ENCODE measurements around the gene CDH4. TPM values are rescaled to one million over a fixed set of nuclear protein-coding genes. Genes with fewer than 3 reads are reported as not detected.

The CDH4 gene
- total and polyA plus RNA-seq, 2 donors (not counting 3 experiments of a cell fraction or from before 2014, with no cell fraction given) = 0.17 to 0.51 TPM

DNA sequence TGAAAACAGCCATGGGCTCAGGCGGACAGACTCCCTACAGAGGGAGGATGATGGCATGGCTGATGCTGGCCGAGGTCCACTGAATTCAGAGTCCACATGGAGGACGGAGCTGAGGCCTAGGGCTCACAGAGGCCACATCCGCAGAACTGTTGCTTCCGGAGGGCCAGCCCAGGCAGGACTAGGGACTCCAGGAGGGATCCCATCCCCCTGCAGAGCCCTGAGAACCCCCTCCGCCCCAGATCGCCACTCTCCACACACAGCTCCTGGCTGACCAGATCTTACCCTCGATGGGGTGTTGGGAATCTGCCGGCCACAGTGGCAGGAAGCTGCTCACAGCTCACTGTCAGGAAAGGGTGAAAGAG, 414.4 kb downstream of the CDH4 start:
- POLR2A ChIA-PET = no interaction called here
- no peak overlapping the region for H2AFZ ChIP-seq (ENCODE audit: low read depth, low read length)
- intact Hi-C loops (cut with micrococcal nuclease) = no loop called here

More for the DNA sequence above, 414.4 kb downstream of the CDH4 start:
- Histone ChIP-seq H3K36me3 (ENCODE audit: control insufficient read depth in 2 of 2, extremely low read depth in 1 of 2, insufficient read depth in 2 of 2, low read length in 2 of 2) (no peaks in the 10 kb centered on the region), H3K79me2 (ENCODE audit: control insufficient read depth, insufficient read depth, low read length) (no peaks in the 10 kb centered on the region), H3K9me3 (replicated peaks; ENCODE audit: control insufficient read depth, insufficient read depth, low read length) (peaks cover 6% of the 10 kb centered on the region), H3K9me1 (replicated peaks; ENCODE audit: control insufficient read depth, extremely low read depth, insufficient read depth, low read length) (no peaks in the 10 kb centered on the region), H3K9ac (replicated peaks; ENCODE audit: extremely low read depth, insufficient read depth, low read length) (no peak overlapping the region), H3K4me3 (replicated peaks in 1 of 3; ENCODE audit: insufficient read depth in 1 of 3, low read depth in 1 of 3, low read length in 3 of 3) (no peak overlapping the region), H4K20me1 (replicated peaks; ENCODE audit: control insufficient read depth, extremely low read depth, insufficient read depth, low read length) (no peaks in the 10 kb centered on the region), H3K27me3 (ENCODE audit: control insufficient read depth in 2 of 2, insufficient read depth in 2 of 2, low read length in 2 of 2) (no peaks in the 10 kb centered on the region), H3K4me2 (ENCODE audit: insufficient read depth, low read length) (no peak overlapping the region), H3K4me1 (ENCODE audit: control insufficient read depth, extremely low read depth, insufficient read depth, low read length) (no peaks in the 10 kb centered on the region), H3K27ac (ENCODE audit: insufficient read depth, low read depth, low read length) (no peak overlapping the region)
- CTCF ChIA-PET = no interaction called here
- TF ChIP-seq MYC (IDR thresholded peaks at IDR 0.05; ENCODE audit: low read depth, low read length) (no peak), EZH2 (IDR thresholded peaks at IDR 0.05; ENCODE audit: borderline replicate concordance, low read depth, low read length, severe bottlenecking) (no peak), FOS (IDR thresholded peaks at IDR 0.05; ENCODE audit: borderline replicate concordance, insufficient read depth, low read length) (no peak), GATA2 (IDR thresholded peaks at IDR 0.05; ENCODE audit: insufficient read depth, insufficient read length, low read depth, low read length) (no peak), POLR2AphosphoS5 (IDR thresholded peaks at IDR 0.05; ENCODE audit: insufficient read depth, low read depth, low read length) (no peak), POLR2A (IDR thresholded peaks at IDR 0.05; ENCODE audit: low read depth, low read length) (no peak), JUN (IDR thresholded peaks at IDR 0.05; ENCODE audit: borderline replicate concordance, insufficient read depth, insufficient read length, low read depth) (no peak)
- TF ChIP-seq, protein P1, sequence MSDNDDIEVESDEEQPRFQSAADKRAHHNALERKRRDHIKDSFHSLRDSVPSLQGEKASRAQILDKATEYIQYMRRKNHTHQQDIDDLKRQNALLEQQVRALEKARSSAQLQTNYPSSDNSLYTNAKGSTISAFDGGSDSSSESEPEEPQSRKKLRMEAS (IDR thresholded peaks at IDR 0.05; ENCODE audit: insufficient read depth, insufficient read length) = no peak
- TF ChIP-seq, protein P2, sequence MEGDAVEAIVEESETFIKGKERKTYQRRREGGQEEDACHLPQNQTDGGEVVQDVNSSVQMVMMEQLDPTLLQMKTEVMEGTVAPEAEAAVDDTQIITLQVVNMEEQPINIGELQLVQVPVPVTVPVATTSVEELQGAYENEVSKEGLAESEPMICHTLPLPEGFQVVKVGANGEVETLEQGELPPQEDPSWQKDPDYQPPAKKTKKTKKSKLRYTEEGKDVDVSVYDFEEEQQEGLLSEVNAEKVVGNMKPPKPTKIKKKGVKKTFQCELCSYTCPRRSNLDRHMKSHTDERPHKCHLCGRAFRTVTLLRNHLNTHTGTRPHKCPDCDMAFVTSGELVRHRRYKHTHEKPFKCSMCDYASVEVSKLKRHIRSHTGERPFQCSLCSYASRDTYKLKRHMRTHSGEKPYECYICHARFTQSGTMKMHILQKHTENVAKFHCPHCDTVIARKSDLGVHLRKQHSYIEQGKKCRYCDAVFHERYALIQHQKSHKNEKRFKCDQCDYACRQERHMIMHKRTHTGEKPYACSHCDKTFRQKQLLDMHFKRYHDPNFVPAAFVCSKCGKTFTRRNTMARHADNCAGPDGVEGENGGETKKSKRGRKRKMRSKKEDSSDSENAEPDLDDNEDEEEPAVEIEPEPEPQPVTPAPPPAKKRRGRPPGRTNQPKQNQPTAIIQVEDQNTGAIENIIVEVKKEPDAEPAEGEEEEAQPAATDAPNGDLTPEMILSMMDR (IDR thresholded peaks at IDR 0.05; ENCODE audit: extremely low read depth in 1 of 2, insufficient read depth in 1 of 2, low read depth in 1 of 2, low read length in 2 of 2) = no peak
- no peak for FAIRE-seq
- DNase-seq (ENCODE audit: low read depth, low spot score) = no peak
- dilution Hi-C loops (cut with MboI; ENCODE audit: extremely low pct_ligation_motif_present, low sequenced_read_pairs) = no loop called here
- BruUV-seq (replicated peaks) = no TSS peak

Data from endothelial cell of umbilical vein (primary cell).